Ureter (tissue), 1 donor: ENCODE data around the gene TBC1D22A. TPM values are rescaled to one million over a fixed set of nuclear protein-coding genes. Genes with fewer than 3 reads are reported as not detected.

Source experiments
- DNase-seq: peaks from one replicate; pipeline ENCODE4 v3.0.0-alpha.2; 2020; ENCODE audit warnings: low spot score
- total RNA-seq: library from RNA; stranded (reverse); gene quantifications from one replicate; pipeline ENCODE4 v1.2.4, GENCODE V29; 2023
- donor health status: DM: yes; HTN: yes; CAD: no.

Gene TBC1D22A
- total RNA-seq, 1 donor from 2014 or later: 32.6 TPM

- DNase-seq: no peak
Observed at GRCh38 chr22:47059076-47059475, 296.6 kb downstream of the TBC1D22A start.

GRCh38 chr22:47059701-47060161 lies 297.3 kb downstream of the TBC1D22A start:
- DNase-seq: no peak

- DNase-seq: no peak
Observed at GRCh38 chr22:47060718-47061117, 298.3 kb downstream of the TBC1D22A start.

- DNase-seq: no peak
Observed at GRCh38 chr22:47061226-47061625, 298.8 kb downstream of the TBC1D22A start.

- DNase-seq: no peak
Observed at GRCh38 chr22:47062126-47062525, 299.7 kb downstream of the TBC1D22A start.

- DNase-seq: no peak
Observed at GRCh38 chr22:47063071-47063509, 300.6 kb downstream of the TBC1D22A start.

- no peak for DNase-seq
Observed at GRCh38 chr22:47063606-47064005, 301.2 kb downstream of the TBC1D22A start.

GRCh38 chr22:47064016-47064415 lies 301.6 kb downstream of the TBC1D22A start:
- DNase-seq: no peak

GRCh38 chr22:47064416-47064815 lies 302.0 kb downstream of the TBC1D22A start:
- no peak for DNase-seq

- no peak for DNase-seq
Observed at GRCh38 chr22:47065756-47066615, 303.5 kb downstream of the TBC1D22A start.

- no peak for DNase-seq
Observed at GRCh38 chr22:47066616-47066905, 304.1 kb downstream of the TBC1D22A start.

- no peak for DNase-seq
Observed at GRCh38 chr22:47067321-47067890, 305.0 kb downstream of the TBC1D22A start.

- no peak for DNase-seq
Observed at GRCh38 chr22:47067911-47068625, 305.6 kb downstream of the TBC1D22A start.

- no peak for DNase-seq
Observed at GRCh38 chr22:47068626-47068996, 306.2 kb downstream of the TBC1D22A start.

GRCh38 chr22:47069270-47069669 lies 306.8 kb downstream of the TBC1D22A start:
- DNase-seq: no peak

- no peak for DNase-seq
Observed at GRCh38 chr22:47071078-47071806, 308.8 kb downstream of the TBC1D22A start.

- no peak for DNase-seq
Observed at GRCh38 chr22:47071807-47072641, 309.6 kb downstream of the TBC1D22A start.

- DNase-seq: no peak
Observed at GRCh38 chr22:47072642-47072967, 310.2 kb downstream of the TBC1D22A start.

GRCh38 chr22:47073075-47073474 lies 310.6 kb downstream of the TBC1D22A start:
- DNase-seq: no peak

- no peak for DNase-seq
Observed at GRCh38 chr22:47074105-47074504, 311.7 kb downstream of the TBC1D22A start.

GRCh38 chr22:47075568-47075967 lies 313.1 kb downstream of the TBC1D22A start:
- DNase-seq: no peak
